Epithelial cell of esophagus (primary cell): ENCODE data around the gene OTOGL.
A peak's percentile ranks its signal among the peaks of the same experiment; 100 is the strongest.

Experiments
- DNase-seq: peaks from one replicate; pipeline ENCODE4 v3.0.0; 2010; ENCODE audit warnings: low read depth
- H3K4me3 ChIP-seq: 2 replicates; pipeline ENCODE4 v1.5.1; 2011; ENCODE audit warnings: mild to moderate bottlenecking, low read length, control low read depth
- TF ChIP-seq, protein P1 (sequence below): IDR thresholded peaks from 2 replicates; pipeline ENCODE4 v1.5.1; 2011; ENCODE audit warnings: low read depth, mild to moderate bottlenecking, low read length, control low read depth, inconsistent platforms; ENCODE audit not compliant: insufficient read depth; ENCODE audit errors: missing control alignments

Gene OTOGL

DNA sequence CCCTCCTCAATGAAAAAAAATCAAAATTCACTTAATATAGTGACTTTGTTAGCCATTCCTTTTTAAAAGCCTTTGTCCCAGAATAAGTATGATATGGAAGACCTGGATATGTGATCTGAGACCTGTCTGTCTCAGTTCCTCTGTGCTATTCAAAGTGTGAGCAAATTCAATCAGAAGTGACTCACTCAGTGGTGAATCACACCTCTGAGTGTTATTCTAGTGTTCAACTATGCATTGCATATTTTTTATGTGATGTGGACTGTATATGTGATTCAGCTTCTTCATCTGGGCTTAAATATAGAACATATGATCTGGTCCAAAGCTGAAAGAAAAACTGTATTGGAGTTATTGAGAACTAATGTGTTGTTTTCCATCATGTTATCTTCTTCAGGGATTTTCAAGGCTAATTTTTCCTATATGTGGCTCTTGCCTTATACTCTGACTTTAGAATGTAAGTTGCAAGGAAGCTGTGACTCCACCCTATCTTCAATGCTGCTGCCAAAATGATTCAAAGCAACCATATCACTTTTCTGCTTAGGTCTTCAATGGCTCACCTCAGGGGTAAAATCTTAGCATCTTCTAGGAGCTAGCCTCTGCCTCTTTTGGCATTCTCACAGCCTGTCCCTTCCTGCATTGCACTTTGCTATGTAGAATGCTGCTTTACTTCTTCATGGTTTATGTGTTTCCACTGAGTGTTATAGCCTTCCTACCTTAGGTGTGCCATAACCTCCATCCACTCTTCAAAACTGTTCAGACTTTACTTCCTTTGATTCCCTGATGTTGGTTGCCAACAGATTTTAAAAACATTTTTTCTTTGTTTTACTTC lies 169.8 kb downstream of the OTOGL start:
- H3K4me3 ChIP-seq, result no peak overlapping the region
- TF ChIP-seq, protein P1, sequence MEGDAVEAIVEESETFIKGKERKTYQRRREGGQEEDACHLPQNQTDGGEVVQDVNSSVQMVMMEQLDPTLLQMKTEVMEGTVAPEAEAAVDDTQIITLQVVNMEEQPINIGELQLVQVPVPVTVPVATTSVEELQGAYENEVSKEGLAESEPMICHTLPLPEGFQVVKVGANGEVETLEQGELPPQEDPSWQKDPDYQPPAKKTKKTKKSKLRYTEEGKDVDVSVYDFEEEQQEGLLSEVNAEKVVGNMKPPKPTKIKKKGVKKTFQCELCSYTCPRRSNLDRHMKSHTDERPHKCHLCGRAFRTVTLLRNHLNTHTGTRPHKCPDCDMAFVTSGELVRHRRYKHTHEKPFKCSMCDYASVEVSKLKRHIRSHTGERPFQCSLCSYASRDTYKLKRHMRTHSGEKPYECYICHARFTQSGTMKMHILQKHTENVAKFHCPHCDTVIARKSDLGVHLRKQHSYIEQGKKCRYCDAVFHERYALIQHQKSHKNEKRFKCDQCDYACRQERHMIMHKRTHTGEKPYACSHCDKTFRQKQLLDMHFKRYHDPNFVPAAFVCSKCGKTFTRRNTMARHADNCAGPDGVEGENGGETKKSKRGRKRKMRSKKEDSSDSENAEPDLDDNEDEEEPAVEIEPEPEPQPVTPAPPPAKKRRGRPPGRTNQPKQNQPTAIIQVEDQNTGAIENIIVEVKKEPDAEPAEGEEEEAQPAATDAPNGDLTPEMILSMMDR, result no peak
- peak; percentile 92 for DNase-seq

DNA sequence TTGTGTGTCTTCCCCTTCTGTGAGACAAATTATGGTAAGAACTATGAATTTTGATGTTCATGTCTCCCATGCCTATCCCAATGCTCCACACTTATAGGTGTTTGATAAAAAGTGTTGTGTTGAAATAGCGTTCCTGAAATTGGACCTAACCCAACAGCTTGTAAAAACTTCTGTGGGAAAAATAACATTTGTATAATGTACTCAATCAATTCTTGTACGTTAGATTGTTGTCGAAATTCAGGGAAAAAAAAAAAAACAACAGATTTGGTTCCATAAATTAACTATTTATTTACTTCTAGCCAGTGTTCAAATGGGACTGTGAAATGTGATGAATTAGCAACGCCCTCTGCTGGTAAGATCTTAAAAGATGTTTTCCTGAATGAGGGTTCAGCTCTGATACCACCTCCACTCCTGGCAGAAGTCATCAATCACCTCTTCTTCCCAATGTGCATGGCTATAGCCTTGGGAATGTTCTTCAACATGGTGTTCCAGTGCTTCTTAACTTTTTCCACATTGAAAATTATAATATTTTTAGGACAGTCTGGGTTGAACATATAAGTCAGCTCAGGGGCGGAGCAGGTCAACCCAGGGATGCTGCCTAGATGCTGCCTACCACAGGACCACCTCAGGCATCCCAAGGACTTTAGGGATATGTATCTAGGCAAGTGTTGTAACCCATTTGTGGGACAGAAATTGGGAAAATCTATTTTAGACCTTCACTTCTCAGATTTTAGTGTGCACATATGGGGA lies 170.6 kb downstream of the OTOGL start:
- TF ChIP-seq, protein P1, result peak; percentile 65
- peak; percentile 60 for DNase-seq
- H3K4me3 ChIP-seq, result no peak overlapping the region

DNA sequence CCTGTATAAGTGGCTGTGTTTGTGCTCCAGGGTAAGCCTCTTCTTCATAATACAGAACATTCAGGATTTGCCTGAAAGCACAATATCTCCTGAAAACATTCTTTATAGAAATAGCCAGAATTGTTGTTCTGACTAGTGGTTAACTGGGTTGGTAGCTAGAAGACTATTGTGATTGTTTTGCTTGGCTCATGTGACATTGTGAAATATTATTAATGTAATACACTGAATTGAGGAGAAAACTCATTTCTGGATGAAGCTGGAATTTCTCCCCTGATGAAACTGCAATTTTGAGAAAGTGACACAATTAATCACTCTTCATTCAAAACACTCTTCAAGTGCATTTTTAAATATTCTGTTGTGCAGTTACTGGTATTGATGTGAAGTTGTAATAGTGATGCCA lies 172.4 kb downstream of the OTOGL start:
- no peak overlapping the region for H3K4me3 ChIP-seq
- TF ChIP-seq, protein P1, result no peak
- DNase-seq, result no peak

DNA sequence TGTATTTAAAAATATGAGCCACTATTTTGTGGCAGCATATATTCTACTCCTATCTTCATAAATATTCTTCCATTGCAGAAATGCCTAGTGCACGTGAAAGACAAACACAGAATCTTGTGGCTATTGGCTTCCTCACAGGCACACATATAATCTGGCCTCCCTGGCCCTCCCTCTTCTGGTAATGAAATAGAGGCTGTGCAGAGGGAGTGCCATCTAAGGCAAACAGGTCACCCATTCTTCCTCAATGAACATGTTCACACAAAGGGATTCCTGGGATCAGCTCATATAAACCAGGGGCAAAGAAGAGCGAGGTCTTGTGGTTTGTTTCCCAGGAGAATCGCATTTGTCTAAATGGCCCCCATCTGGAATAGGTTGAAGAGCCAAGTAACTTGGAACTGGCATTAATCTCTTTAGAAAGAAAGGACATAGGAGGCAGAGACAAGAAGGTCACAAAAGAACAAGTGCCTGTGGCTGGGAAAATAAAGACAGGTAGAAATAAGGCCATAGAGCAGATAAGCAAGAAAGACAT lies 173.1 kb downstream of the OTOGL start:
- H3K4me3 ChIP-seq, result no peak overlapping the region
- TF ChIP-seq, protein P1, result no peak
- no peak for DNase-seq

DNA sequence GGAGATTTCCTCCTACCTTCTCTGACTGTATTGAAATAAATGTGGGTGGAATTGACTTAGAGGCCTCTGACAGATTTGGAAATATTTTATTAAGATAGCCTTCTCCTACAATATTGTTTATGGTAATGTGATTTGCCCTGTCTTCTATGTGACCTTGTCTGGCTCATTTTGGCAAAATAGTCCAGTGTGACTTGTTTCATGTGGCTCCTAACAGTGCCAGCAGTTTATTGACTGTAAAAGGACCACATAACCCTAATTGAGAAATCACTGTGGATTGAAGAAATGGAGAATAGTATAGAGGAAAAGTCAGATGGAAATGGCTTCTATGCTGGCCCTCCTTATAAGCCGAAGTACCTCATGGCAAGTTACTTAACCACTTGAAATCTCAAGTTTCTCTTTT lies 173.8 kb downstream of the OTOGL start:
- DNase-seq, result no peak
- H3K4me3 ChIP-seq, result no peak overlapping the region
- TF ChIP-seq, protein P1, result no peak

DNA sequence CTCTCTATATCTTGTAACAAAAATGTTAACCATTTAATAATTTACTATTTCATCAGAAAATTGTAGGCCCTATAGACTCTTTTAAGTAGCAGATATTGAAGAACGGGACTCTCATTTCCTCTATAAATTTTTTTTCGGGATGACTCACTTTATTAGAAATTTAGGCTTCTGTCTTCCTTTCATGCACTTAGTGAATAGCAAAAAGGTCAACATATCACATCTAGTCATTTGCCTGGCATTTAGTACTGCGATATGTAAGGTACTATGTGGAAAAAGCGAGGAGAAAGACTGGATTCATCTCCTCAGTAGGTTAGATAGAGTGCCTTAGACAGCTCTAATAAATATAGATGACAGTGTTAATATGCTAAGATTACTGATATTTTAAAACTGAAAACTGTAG lies 178.4 kb downstream of the OTOGL start:
- no peak overlapping the region for H3K4me3 ChIP-seq
- TF ChIP-seq, protein P1, result no peak
- no peak for DNase-seq

DNA sequence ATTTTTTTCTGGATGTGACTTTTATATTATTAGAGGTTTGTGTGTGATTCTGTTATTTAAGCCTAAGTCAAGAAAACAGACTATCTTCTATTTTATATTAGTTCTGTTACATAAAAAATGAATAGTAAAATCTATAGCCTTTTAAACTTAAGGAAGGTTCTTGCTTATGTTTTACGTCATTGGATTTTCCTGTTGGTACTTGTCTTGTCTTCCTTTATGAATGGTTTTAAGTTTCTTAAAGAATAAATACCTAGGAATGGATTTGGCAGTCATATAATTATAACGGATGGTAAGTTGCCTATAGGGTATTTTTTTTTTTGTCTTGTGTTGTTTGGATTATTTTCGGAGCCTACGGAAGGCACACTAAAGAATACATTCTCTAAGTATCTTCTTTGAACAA lies 182.9 kb downstream of the OTOGL start:
- TF ChIP-seq, protein P1, result no peak
- no peak overlapping the region for H3K4me3 ChIP-seq
- DNase-seq, result peak; percentile 52
